Astrocyte (in vitro differentiated cells and primary cell): ENCODE measurements around the gene SLC27A4.

Experiments
- CTCF ChIP-seq: IDR thresholded peaks from 2 replicates; pipeline ENCODE4 v1.5.1; 2011; ENCODE audit warnings: low read depth, mild to moderate bottlenecking, inconsistent platforms, low read length, moderate library complexity; ENCODE audit not compliant: insufficient read depth
- EZH2 ChIP-seq: IDR thresholded peaks from 2 replicates; pipeline ENCODE4 v1.6.1; 2012; ENCODE audit warnings: mild to moderate bottlenecking, low read length, inconsistent platforms; ENCODE audit not compliant: insufficient read depth

GRCh38 chr9:128317629-128318028, 22.7 kb upstream of the SLC27A4 start:
- no peak for TF ChIP-seq CTCF
- no peak for TF ChIP-seq EZH2
